ENCODE results near the gene PTRH2.
"Not testable (repeated sequence)": the region's sequence is repeated elsewhere in the genome, so short reads cannot be mapped to it uniquely, and the experiment has no call there.

The PTRH2 gene

GRCh38 chr17:59668816-59669215 lies 38.4 kb downstream of the PTRH2 start:
- peak; percentile 94 for DNase-seq

DNA sequence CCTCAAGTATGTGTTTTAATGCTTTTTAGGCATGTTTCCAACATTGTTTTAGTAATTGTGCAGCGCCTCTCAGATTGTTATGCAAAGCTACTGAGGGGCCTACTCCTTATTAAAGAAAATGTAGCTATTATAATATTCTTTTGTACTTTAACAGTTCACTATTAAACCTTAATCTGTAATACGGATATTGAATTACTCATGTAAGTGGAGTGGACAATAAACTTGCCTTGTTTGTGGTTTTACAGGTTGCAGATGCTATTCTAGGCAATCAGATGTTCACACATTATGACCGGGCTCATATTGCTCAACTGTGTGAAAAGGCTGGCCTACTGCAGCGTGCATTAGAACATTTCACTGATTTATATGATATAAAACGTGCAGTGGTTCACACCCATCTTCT lies 41.0 kb downstream of the PTRH2 start:
- DNase-seq: no peak

- DNase-seq: not testable (repeated sequence)
Observed at GRCh38 chr17:59656624-59657023, 50.6 kb downstream of the PTRH2 start.

- DNase-seq: peak; percentile 60
Observed at GRCh38 chr17:59652119-59652518, 55.1 kb downstream of the PTRH2 start.

DNA sequence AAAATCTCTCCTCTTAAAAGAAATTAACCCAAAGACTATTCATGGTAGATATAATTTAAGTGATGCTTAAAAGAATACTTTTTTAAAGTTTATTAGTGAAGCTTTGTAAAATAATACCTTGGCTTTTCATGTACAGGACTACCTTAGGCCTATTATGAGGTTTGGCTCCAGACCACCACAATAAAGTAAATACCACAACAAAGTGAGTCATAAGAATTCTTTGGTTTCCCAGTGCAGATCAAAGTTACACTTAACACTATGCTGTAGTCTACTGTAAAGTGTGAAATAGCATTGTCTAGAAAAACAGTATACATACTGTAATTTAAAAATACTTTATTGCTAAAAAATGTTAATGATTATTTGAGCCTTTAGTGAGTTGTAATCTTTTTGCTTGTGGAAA lies 55.9 kb downstream of the PTRH2 start:
- DNase-seq: no peak

- DNase-seq: no peak
Observed at GRCh38 chr17:59650642-59651041, 56.6 kb downstream of the PTRH2 start.

GRCh38 chr17:59649886-59650285 lies 57.3 kb downstream of the PTRH2 start:
- DNase-seq: peak; percentile 36
